Activated gamma-delta T cell treated with anti-CD3 and anti-CD28 coated beads, Interleukin-2, amount 50 U/mL, for 16 hours (primary cell): ENCODE results near the gene CXCL11.
"Not testable (repeated sequence)": the region's sequence is repeated elsewhere in the genome, so short reads cannot be mapped to it uniquely, and the experiment has no call there.

Experiments
- DNase-seq: peaks from one replicate; pipeline ENCODE4 v3.0.0-alpha.2; 2020; ENCODE audit warnings: low read depth

CXCL11 gene

DNA sequence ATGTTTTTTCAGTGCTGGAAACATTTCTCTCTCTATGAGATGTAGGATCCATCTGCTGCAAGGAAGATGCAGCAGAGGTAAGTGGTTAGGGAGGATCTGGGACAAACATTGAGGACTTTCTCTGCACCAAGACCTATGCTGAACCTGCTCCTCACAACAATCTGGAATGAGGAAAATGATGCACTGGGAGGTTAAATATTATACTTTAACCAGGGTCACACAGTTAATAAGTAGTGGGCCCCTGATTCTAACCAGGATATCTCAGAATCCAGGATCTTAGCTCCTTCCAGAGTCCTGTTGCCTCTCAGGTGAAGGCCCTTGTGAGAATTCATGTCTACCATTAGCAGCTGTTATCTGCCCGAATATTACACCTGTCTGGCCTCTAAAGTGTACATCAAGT is 35.6 kb downstream of the CXCL11 start:
- no peak for DNase-seq

DNA sequence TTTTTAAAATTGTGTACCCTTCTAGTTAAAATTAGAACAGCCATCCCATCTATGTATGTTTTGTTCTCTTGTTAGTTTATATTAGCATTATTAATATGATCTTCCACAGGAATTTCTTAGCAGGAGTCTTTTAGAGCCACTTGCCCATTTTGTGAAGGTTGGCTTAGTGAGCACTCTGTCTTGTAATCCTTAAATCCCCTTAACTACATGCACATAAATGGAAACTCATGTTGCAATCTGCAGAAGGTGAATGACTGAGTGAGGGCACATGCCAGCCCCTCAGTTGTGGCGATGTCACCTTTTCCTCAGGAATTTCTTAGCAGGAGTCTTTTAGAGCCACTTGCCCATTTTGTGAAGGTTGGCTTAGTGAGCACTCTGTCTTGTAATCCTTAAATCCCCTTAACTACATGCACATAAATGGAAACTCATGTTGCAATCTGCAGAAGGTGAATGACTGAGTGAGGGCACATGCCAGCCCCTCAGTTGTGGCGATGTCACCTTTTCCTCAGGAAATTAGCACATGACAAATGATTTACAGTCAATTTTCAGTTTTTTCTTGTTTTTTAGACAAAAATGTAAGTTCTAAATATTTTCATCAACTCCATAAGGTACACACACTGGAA is 37.2 kb downstream of the CXCL11 start:
- not testable (repeated sequence) for DNase-seq

DNA sequence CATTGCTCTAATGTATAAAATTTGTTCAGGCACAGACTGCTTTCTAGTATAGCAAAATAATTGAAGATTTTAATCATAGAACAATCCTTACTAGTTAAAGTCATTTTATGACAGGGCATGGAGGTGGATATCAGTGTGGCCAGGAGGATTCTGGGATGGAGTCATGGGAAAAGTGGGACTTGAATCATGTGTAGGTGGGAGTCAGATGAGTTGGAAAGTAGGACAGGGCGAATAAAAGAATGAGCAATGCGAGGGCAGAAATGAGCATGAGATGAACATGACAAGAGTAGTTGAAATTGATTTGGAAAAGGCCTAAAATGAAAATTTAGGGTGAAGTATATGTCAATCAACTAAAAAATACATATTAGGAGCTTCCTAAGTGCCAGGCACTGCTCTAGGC is 37.9 kb downstream of the CXCL11 start:
- no peak for DNase-seq

DNA sequence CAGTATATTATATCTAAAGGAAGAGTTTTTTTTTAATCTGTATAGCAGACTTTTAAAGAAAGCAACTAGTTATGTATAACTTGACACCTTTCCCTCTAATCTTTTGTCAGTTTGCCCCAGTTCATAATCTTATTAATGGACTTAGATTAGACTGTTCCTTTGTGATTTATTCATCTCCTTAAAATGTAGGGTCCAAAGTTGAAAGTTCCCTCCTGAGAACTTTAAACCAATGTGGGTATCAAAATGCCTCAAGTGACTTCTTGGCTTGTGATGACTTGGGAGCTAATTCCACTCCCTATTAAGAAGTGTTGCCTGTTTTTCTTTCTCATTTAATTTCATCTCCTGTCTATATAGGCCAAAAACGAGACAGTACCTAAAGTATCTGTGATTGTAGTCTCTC is 38.8 kb downstream of the CXCL11 start:
- no peak for DNase-seq

DNA sequence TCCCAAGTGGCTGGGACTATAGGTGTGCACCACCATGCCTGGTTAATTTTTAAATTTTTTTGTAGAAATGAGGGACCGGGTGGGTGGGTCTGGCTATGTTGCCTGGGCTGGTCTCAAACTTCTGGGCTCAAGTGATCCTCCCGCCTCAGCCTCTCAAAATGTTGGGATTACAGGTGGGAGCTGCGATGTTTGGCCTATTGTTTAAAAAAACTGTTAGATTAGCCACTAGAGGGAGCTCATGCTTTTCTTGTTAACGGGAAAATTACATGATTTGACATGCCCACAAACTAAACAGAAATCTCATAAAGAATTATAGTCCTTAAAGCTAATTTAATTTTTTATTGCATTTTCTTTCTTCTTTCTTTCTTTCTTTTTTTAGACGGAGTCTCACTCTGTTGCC is 40.1 kb downstream of the CXCL11 start:
- DNase-seq: no peak

DNA sequence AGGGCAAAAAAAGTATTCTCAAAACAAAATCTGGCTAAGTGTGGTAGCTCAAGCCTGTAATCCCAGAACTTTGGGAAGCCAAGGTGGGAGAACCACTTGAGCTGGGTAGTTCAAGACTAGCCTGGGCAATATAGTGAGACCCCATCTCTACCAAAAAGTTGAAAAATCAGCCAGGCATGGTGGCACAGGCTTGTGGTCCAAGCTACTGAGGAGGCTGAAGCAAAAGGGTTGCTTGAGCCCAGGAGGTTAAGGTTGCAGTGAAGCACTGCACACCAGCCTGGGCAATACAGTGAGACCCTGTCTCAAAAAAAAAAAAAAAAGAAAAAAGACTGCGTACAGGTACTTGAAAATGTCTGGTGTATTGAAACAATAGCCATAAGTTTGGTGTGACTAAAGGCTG is 43.4 kb downstream of the CXCL11 start:
- no peak for DNase-seq

DNA sequence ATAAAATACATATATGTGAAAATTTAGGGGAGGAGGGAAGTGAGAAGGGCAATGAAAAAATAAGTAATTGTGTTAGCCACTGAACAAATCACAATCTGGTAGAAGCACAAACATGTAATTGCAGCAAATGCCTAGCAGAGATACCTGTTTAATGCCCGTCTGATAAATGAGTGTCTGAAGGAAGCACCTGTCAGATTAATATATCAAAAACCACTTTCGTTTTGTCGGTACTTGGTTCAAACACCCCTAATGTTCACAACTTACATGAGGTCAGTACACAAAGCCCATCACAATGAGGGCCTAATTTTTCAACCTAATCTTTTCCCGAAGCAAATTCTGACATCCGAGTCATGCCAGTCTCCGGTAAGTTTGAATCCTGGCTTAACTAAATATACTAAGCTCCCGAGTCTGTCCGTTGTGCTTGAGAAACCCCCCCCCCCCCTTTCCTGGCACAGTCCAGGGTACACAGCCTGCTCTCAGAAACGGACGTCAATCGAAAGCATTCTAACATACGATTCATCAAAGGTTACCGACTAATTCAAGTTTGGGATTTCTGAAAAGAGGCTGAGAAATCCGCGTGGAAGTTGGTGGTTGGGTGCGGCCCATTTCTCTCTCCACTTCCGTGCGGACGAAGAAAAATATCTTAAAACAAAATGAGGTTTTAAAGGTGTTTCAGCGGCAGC is 45.9 kb downstream of the CXCL11 start:
- no peak for DNase-seq

DNA sequence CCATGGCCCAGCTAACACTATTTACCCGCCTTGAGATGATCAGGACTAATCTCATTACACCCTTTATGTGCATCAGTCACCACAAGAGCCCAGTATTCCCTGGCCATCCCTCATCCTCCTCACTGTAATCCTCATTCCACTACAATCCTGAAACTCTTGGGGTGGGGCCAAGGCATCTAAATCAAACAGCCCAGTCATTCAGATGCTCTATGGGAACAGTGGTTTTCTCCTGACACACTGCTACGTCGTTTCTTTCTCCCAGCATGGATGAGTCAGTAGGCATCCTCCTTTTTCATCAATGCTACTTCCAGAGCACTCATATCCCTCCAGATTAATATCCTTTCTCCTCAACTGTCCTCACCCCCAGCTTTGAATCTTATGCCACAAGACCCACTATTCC is 50.8 kb downstream of the CXCL11 start:
- DNase-seq: no peak
